ENCODE results near the gene TXN.

The TXN gene

DNA sequence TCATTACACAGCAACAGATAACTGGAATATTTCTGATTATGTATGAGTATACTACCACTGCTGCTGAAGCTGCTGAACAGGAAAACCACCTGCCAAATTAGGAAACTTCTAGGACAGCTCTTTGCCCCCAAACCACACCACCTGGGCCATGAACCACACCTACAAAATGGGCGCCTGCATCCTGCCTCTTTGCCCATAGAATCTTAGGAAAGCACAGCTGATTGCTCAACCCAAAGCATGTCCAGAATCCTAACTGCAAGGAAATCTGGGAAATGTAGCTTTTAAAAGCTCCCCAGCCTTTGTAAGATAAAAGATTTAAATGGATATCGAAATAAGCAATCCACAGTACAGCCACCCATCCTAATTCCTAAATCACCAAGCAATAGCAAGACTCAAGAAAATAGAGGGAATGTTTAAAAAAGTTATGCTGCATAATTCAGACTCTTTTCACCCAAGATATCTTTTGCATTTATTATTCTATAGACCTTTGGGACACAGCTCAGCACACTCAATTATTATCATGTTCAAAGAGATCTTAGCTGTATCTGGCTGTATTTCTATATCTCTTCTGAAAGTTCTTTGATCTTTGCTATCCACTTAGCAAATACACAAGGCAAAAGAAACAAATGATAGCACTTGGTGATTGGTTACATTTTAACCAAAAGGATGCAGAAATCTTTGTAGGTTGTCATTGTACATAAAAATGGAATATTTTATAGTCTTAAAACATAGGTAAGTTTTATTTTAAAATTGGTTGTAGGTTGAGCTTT, 41.5 kb downstream of the TXN start:
- TF ChIP-seq, protein P1, sequence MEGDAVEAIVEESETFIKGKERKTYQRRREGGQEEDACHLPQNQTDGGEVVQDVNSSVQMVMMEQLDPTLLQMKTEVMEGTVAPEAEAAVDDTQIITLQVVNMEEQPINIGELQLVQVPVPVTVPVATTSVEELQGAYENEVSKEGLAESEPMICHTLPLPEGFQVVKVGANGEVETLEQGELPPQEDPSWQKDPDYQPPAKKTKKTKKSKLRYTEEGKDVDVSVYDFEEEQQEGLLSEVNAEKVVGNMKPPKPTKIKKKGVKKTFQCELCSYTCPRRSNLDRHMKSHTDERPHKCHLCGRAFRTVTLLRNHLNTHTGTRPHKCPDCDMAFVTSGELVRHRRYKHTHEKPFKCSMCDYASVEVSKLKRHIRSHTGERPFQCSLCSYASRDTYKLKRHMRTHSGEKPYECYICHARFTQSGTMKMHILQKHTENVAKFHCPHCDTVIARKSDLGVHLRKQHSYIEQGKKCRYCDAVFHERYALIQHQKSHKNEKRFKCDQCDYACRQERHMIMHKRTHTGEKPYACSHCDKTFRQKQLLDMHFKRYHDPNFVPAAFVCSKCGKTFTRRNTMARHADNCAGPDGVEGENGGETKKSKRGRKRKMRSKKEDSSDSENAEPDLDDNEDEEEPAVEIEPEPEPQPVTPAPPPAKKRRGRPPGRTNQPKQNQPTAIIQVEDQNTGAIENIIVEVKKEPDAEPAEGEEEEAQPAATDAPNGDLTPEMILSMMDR (IDR thresholded peaks at IDR 0.05; ENCODE audit: low read depth, low read length): no peak
- TF ChIP-seq POLR2A (IDR thresholded peaks at IDR 0.05; ENCODE audit: extremely low read depth, insufficient read length): no peak
- TF ChIP-seq MYC (IDR thresholded peaks at IDR 0.05; ENCODE audit: low read depth, low read length): no peak
- TF ChIP-seq, protein P2, sequence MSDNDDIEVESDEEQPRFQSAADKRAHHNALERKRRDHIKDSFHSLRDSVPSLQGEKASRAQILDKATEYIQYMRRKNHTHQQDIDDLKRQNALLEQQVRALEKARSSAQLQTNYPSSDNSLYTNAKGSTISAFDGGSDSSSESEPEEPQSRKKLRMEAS (IDR thresholded peaks at IDR 0.05; ENCODE audit: low read depth, low read length): no peak
- DNase-seq (ENCODE audit: low read depth): no peak
- no peak overlapping the region for H3K4me3 ChIP-seq (ENCODE audit: low read depth, low read length)

DNA sequence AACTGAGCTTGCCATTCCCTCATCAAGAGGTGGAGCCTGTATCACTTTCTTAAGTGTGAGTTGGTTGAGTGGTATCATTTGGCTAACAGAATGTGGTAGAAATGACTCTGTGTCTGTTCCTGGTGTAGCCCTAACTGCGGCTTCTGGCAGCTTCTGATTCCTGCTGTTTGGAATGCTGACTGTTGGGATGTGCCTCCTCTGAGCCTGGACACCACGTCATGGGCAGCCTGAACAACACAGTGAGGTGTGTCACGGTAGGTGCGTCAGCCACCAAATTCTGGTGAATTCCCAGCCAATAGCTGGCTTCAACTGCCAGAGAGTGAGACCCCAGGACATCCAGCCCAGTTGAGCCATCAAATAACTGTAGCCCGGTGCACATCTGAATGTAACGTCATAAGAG, 42.2 kb downstream of the TXN start:
- TF ChIP-seq, protein P1 (IDR thresholded peaks at IDR 0.05; ENCODE audit: low read depth, low read length): no peak
- TF ChIP-seq POLR2A (IDR thresholded peaks at IDR 0.05; ENCODE audit: extremely low read depth, insufficient read length) (no peak), MYC (IDR thresholded peaks at IDR 0.05; ENCODE audit: low read depth, low read length) (no peak)
- TF ChIP-seq, protein P2 (IDR thresholded peaks at IDR 0.05; ENCODE audit: low read depth, low read length): no peak
- no peak for DNase-seq (ENCODE audit: low read depth)
- no peak overlapping the region for H3K4me3 ChIP-seq (ENCODE audit: low read depth, low read length)

DNA sequence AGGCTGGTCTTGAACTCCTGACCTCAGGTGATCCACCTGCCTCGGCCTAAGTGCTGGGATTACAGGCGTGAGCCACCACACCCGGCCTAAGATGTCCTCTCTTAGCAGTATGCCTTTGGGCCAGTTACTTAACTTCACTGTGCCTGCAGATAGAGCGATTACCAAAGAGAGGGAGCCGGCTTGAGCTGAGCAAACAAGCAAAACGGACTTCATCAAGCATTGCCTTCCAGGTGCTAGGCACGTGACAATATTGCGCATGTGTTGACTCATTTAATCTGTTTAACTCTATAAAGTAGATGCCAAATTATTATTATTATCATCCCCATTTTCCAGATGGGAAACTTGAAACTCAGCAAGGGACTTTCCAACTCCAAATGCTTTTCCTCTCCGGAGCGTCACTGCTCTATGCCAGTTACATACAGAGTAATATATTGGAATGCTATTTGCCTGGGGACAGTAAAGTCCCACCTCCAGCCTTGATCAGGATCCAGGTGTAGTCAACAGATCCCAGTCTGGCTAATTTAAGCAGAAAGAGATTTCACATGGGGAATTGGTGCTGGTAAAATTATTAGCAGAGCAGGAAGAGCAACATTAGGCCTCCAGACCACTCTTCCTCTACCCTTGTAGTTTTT, 42.8 kb downstream of the TXN start:
- no peak overlapping the region for H3K4me3 ChIP-seq (ENCODE audit: low read depth, low read length)
- no peak for TF ChIP-seq POLR2A (IDR thresholded peaks at IDR 0.05; ENCODE audit: extremely low read depth, insufficient read length)
- TF ChIP-seq, protein P1 (IDR thresholded peaks at IDR 0.05; ENCODE audit: low read depth, low read length): no peak
- no peak for TF ChIP-seq MYC (IDR thresholded peaks at IDR 0.05; ENCODE audit: low read depth, low read length)
- TF ChIP-seq, protein P2 (IDR thresholded peaks at IDR 0.05; ENCODE audit: low read depth, low read length): no peak

DNA sequence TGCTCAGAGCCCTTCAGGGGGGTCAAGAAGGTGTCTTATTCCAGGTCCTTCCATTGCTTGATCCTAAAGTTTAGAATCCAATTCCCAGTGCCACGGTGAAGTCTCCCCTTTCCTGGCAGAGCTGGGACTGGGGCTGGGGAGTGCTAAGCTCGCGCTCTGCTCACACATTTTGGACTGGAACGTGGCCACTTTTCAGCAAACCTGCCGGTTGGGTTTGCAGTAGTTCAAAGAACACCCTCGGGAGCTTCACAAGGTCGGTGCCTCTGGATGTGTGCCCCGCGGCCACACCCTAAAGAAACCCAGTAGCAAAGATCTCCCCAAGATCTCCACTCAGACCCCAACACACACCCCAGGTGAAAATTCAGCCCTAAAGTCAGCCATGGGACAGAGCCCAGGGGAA, 48.3 kb downstream of the TXN start, which contains the start of gene C9orf152:
Gene C9orf152, minus strand, starts transcription at position 129 of the 400 bp plus-strand sequence. CDS start 580 bp downstream, outside the sequence.
- no peak for DNase-seq (ENCODE audit: low read depth)
- no peak within 1 kb of the TSS for H3K4me3 ChIP-seq (ENCODE audit: low read depth, low read length)
- TF ChIP-seq, protein P1 (IDR thresholded peaks at IDR 0.05; ENCODE audit: low read depth, low read length): no peak
- TF ChIP-seq, protein P2 (IDR thresholded peaks at IDR 0.05; ENCODE audit: low read depth, low read length): no peak
- no peak for TF ChIP-seq MYC (IDR thresholded peaks at IDR 0.05; ENCODE audit: low read depth, low read length)
- no peak for TF ChIP-seq POLR2A (IDR thresholded peaks at IDR 0.05; ENCODE audit: extremely low read depth, insufficient read length)

More for the DNA sequence above, 42.8 kb downstream of the TXN start:
- DNase-seq (ENCODE audit: low read depth): no peak

DNA sequence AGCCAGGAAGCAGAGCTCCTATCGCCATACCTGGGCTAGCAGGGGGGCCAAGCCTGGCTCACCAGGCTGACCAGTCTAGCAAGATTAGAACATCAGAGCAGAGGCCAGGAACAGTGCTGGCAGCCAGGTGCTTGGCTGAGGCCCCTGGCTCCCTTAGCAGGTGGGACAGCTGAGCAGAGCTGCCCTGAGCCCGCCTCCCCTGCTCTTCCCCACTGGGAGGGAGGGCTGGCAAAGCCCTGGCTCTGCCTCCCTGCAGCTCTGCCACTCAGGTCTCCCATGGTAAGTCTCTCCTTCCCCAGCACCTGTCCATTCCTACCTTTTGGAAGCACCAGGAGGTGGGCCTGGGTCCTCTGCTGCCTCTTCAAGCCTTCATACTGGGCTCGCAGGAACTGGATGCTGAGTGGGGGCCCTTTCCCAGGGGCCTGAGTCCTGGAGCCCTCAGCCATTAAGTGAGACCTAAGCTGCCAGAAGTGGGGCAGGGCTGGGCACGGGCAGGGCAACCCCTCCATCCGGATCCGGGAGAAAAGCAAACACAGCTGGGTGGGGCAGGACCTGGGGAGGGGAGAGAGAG, 49.2 kb downstream of the TXN start:
- DNase-seq (ENCODE audit: low read depth): no peak
- no peak overlapping the region for H3K4me3 ChIP-seq (ENCODE audit: low read depth, low read length)
- TF ChIP-seq, protein P2 (IDR thresholded peaks at IDR 0.05; ENCODE audit: low read depth, low read length): no peak
- TF ChIP-seq MYC (IDR thresholded peaks at IDR 0.05; ENCODE audit: low read depth, low read length) (no peak), POLR2A (IDR thresholded peaks at IDR 0.05; ENCODE audit: extremely low read depth, insufficient read length) (no peak)
- TF ChIP-seq, protein P1 (IDR thresholded peaks at IDR 0.05; ENCODE audit: low read depth, low read length): no peak
